ENCODE measurements around the gene COPZ2.

- TF ChIP-seq CTCF (IDR thresholded peaks at IDR 0.05) (peak; percentile 34), EZH2phosphoT487 (IDR thresholded peaks at IDR 0.05; ENCODE audit: borderline replicate concordance, low read depth) (no peak), YY1 (IDR thresholded peaks at IDR 0.05; ENCODE audit: low read depth) (no peak), RXRA (IDR thresholded peaks at IDR 0.05; ENCODE audit: borderline replicate concordance, low read depth) (no peak), POLR2AphosphoS5 (IDR thresholded peaks at IDR 0.05; ENCODE audit: low read depth, low read length) (no peak; the same call in 1 of the 2 replicates), ZBTB33 (IDR thresholded peaks at IDR 0.05; ENCODE audit: borderline replicate concordance, low read depth) (no peak), EP300 (IDR thresholded peaks at IDR 0.05; ENCODE audit: borderline replicate concordance in 1 of 2, low read depth in 1 of 2, low read length in 1 of 2) (peak in 1 of 2 experiments; percentile 98; a peak in 3 of 4 replicates), RAD21 (IDR thresholded peaks at IDR 0.05; ENCODE audit: low read length) (peak; percentile 45), FOXM1 (IDR thresholded peaks at IDR 0.05; ENCODE audit: low read depth) (no peak), RFX5 (IDR thresholded peaks at IDR 0.05; ENCODE audit: low read length) (no peak), TAF1 (IDR thresholded peaks at IDR 0.05; ENCODE audit: borderline replicate concordance, low read depth, low read length) (no peak)
These were observed 34.0 kb downstream of the COPZ2 start for GRCh38 chr17:48003417-48004151.

All from SK-N-SH (cell line).